Esophagus muscularis mucosa (tissue), 4 donors: ENCODE data around the gene GADD45GIP1. TPM values are rescaled to one million over a fixed set of nuclear protein-coding genes. Genes with fewer than 3 reads are reported as not detected.

Experiments
- DNase-seq: peaks from one replicate; pipeline ENCODE4 v3.0.0-alpha.2; 2017; ENCODE audit errors: extremely low spot score
- H3K27ac ChIP-seq, 4 donors: fragments of 200-600 bp; sonication (generic); replicated peaks in 1 of 4; 1 replicate in 3 of 4; 2 replicates in 1 of 4; pipeline ENCODE4 v1.5.1; 2016 to 2019; ENCODE audit warnings: mild to moderate bottlenecking in 1 of 4
- H3K27me3 ChIP-seq, 4 donors: fragments of 200-600 bp; sonication (generic); one replicate each; pipeline versions ENCODE4 v1.5.1 to v1.6.0; 2016 to 2019
- H3K36me3 ChIP-seq, 4 donors: fragments of 200-600 bp; sonication (generic); one replicate each; pipeline ENCODE4 v1.5.1; 2016 to 2019
- H3K4me1 ChIP-seq, 4 donors: fragments of 200-600 bp; sonication (generic); one replicate each; pipeline ENCODE4 v1.5.1; 2016 to 2019
- H3K4me3 ChIP-seq, 4 donors: fragments of 200-600 bp; sonication (generic); 1 replicate in 2 of 4; 2 replicates in 2 of 4; pipeline ENCODE4 v1.5.1; 2016 to 2019; ENCODE audit warnings: mild to moderate bottlenecking in 4 of 4, moderate library complexity in 1 of 4
- H3K9me3 ChIP-seq, 4 donors: fragments of 200-600 bp; sonication (generic); 1 replicate in 3 of 4; 2 replicates in 1 of 4; pipeline ENCODE4 v1.5.1; 2016 to 2019
- EP300 ChIP-seq: sonication (generic); formaldehyde crosslinking; IDR thresholded peaks from one replicate; pipeline ENCODE4 v1.6.1; 2017; ENCODE audit warnings: antibody characterized with exemption
- POLR2A ChIP-seq: fragments of 450-650 bp; IDR thresholded peaks from one replicate; pipeline ENCODE4 v1.6.1; 2017; ENCODE audit warnings: antibody characterized with exemption, moderate library complexity, mild to moderate bottlenecking, low read depth
- POLR2AphosphoS5 ChIP-seq, 2 donors: sonication (generic); formaldehyde crosslinking; IDR thresholded peaks; one replicate each; pipeline ENCODE4 v1.6.1; 2017; ENCODE audit warnings: antibody characterized with exemption in 2 of 2
- WGBS: methylation state at CpG from one replicate; pipeline ENCODE4 v1.1.5; 2018; 5-methylcytosine and 5-hydroxymethylcytosine counted together
- intact Hi-C: fragments of 100-400 bp; cut with DNase I; formaldehyde crosslinking; loops from one replicate; pipeline ENCODE4 v1.15.1; 2023
- total RNA-seq, 4 donors: library from RNA; depleted of rRNA; stranded (reverse); fragments of >200 nt; gene quantifications; one replicate each; pipeline versions ENCODE4 v1.1.0 to v1.2.1, GENCODE V29; 2016
- TF ChIP-seq, protein P1 (sequence below), 3 experiments: fragments of 200-600 bp in 2 of 3; fragments of 450-650 bp in 1 of 3; sonication (generic) in 2 of 3; IDR thresholded peaks; one replicate each; pipeline ENCODE4 v1.5.1; 2017 to 2019; ENCODE audit warnings: antibody characterized with exemption in 3 of 3, mild to moderate bottlenecking in 2 of 3, moderate library complexity in 1 of 3

GADD45GIP1 gene
- total RNA-seq, 4 donors from 2014 or later = 33.0 to 60.1 (median 49.3) TPM

DNA sequence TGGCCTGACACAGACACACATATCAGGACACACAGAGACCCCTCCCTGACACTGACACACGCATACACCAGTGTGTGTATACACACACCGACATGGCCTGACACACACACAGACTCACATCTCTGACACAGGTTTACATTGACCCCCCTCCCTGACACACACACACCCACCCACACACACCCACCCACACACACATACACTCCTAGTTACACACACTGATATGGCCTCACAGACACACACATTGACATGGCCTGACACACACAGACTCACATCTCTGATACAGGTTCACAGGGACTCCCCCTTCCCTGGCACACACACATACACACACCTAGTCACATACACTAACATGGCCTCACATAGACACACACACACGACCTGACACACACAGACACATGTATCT is 33.8 kb upstream of the GADD45GIP1 start:
- peaks cover 0 to 9% (median 7%) of the 10 kb centered on the region in 4 donors for H3K4me1 ChIP-seq
- WGBS = 83% methylated on average over 3 of the region's 3 CpGs
- intact Hi-C loops = no loop called here
- no peak overlapping the region for H3K4me3 ChIP-seq
- no peak overlapping the region for H3K27ac ChIP-seq
- H3K9me3 ChIP-seq = no peaks in the 10 kb centered on the region
- no peak for DNase-seq
- H3K36me3 ChIP-seq = no peaks in the 10 kb centered on the region
- no peaks in the 10 kb centered on the region for H3K27me3 ChIP-seq
- TF ChIP-seq POLR2A = no peak
- no peak for TF ChIP-seq EP300
- TF ChIP-seq, protein P1, sequence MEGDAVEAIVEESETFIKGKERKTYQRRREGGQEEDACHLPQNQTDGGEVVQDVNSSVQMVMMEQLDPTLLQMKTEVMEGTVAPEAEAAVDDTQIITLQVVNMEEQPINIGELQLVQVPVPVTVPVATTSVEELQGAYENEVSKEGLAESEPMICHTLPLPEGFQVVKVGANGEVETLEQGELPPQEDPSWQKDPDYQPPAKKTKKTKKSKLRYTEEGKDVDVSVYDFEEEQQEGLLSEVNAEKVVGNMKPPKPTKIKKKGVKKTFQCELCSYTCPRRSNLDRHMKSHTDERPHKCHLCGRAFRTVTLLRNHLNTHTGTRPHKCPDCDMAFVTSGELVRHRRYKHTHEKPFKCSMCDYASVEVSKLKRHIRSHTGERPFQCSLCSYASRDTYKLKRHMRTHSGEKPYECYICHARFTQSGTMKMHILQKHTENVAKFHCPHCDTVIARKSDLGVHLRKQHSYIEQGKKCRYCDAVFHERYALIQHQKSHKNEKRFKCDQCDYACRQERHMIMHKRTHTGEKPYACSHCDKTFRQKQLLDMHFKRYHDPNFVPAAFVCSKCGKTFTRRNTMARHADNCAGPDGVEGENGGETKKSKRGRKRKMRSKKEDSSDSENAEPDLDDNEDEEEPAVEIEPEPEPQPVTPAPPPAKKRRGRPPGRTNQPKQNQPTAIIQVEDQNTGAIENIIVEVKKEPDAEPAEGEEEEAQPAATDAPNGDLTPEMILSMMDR (IDR thresholded peaks at IDR 0.05) = no peak
- no peak for TF ChIP-seq POLR2AphosphoS5 (IDR thresholded peaks at IDR 0.05)

DNA sequence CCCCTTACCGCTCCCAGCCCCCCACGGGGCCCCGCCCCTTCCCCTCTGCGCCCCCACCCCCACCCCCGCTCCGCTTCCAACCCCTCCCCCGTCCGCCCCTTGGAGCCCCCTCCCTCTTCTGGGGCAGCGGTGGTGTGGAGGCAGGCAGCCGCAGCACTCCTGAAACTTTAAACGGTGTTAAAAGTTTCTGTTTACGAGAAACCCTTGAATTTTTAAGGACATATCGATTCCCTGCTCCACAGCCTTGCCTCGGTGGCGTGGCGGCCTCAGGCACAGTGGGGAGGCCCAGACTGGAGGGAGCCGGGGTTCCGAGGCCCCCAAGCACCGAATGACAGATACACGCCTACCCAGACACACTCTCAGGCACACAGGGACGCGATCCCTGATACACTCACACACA is 33.4 kb upstream of the GADD45GIP1 start:
- H3K9me3 ChIP-seq = no peaks in the 10 kb centered on the region
- DNase-seq = no peak
- H3K4me1 ChIP-seq = peaks cover 0 to 13% (median 11%) of the 10 kb centered on the region in 4 donors
- H3K27ac ChIP-seq = no peak overlapping the region
- no peaks in the 10 kb centered on the region for H3K36me3 ChIP-seq
- intact Hi-C loops = no loop called here
- WGBS = 62% methylated on average over 19 of the region's 22 CpGs
- TF ChIP-seq, protein P1 (IDR thresholded peaks at IDR 0.05) = no peak
- TF ChIP-seq POLR2AphosphoS5 (IDR thresholded peaks at IDR 0.05) = no peak
- no peak for TF ChIP-seq EP300
- TF ChIP-seq POLR2A = no peak
- H3K4me3 ChIP-seq = no peak overlapping the region
- H3K27me3 ChIP-seq = no peaks in the 10 kb centered on the region

DNA sequence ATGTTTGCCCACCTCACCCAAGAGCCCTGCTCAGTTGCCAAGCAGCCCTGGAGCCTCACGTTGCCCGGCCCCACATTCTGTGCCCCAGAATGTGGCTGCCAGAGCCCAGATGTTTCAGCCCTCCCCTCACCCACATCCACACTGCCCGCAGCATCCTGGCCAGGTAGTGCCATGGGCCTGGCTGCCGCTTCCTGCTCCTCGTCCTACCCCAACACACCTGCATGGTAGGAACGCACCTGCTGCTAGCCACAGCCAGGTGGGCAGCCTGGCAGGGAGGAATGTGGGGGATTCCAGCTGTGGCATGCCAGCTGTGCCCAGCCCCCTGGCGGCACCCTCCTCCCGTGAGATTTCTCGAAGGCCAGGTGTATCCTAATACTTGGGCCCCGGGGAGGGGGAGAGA is 30.8 kb upstream of the GADD45GIP1 start:
- Histone ChIP-seq H3K27ac (no peak overlapping the region), H3K4me1 (peaks cover 12 to 28% (median 26%) of the 10 kb centered on the region in 4 donors), H3K27me3 (no peaks in the 10 kb centered on the region), H3K36me3 (no peaks in the 10 kb centered on the region), H3K4me3 (no peak overlapping the region), H3K9me3 (no peaks in the 10 kb centered on the region)
- intact Hi-C loops = no loop called here
- TF ChIP-seq, protein P1 (IDR thresholded peaks at IDR 0.05) = no peak
- TF ChIP-seq POLR2A = no peak
- no peak for TF ChIP-seq EP300
- no peak for TF ChIP-seq POLR2AphosphoS5 (IDR thresholded peaks at IDR 0.05)
- no peak for DNase-seq
- 79% methylated on average over 5 of the region's 10 CpGs for WGBS

DNA sequence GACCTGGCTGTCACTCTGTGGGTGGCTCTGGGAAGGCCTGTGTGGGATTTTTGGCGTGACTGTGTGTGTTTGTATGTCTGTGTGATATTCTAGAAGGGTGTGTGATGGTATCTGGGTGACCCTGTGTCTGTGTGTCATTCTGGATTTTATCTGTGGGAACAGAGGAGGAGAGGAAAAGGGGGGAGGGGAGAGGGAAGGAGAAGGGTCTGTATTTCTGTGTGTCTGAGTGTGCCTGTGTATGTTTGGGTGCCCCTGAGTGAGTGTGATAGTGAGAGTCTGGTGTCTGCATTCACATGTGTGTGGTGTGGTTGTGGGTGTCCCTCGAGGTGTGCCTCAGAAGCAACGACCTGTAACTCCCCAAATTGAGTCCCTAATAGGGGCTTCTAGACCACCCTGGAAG is 30.2 kb upstream of the GADD45GIP1 start:
- Histone ChIP-seq H3K9me3 (no peaks in the 10 kb centered on the region), H3K4me3 (no peak overlapping the region), H3K4me1 (peaks cover 12 to 30% (median 27%) of the 10 kb centered on the region in 4 donors), H3K27ac (no peak overlapping the region), H3K27me3 (no peaks in the 10 kb centered on the region), H3K36me3 (no peaks in the 10 kb centered on the region)
- no peak for DNase-seq
- intact Hi-C loops = no loop called here
- 72% methylated on average over 3 of the region's 3 CpGs for WGBS
- TF ChIP-seq POLR2A (no peak), POLR2AphosphoS5 (IDR thresholded peaks at IDR 0.05) (no peak), EP300 (no peak)
- TF ChIP-seq, protein P1 (IDR thresholded peaks at IDR 0.05) = no peak

DNA sequence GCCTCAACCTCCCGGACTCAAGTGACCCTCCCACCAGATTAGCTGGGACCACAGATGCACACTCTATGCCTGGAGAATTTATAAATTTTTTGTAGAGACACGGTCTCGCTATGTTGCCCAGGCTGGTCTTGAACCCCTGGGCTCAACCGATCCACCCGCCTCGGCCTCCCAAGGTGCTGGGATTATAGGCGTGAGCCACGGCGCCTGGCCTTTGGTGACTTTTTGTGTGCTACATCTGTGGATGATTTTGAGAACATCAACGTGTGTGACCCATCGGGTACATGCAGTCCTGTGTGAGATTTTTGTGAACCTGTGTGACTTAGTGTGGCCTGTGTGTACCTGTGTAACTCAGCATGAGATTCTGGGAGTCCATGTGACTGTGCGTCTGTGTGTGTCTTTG is 29.7 kb upstream of the GADD45GIP1 start:
- intact Hi-C loops = no loop called here
- TF ChIP-seq EP300 (no peak), POLR2AphosphoS5 (IDR thresholded peaks at IDR 0.05) (no peak), POLR2A (no peak)
- TF ChIP-seq, protein P1 (IDR thresholded peaks at IDR 0.05) = no peak
- Histone ChIP-seq H3K36me3 (no peaks in the 10 kb centered on the region), H3K4me1 (peaks cover 12 to 30% (median 27%) of the 10 kb centered on the region in 4 donors), H3K27ac (no peak overlapping the region), H3K4me3 (no peak overlapping the region), H3K27me3 (no peaks in the 10 kb centered on the region), H3K9me3 (no peaks in the 10 kb centered on the region)
- WGBS = 91% methylated on average over 12 of the region's 12 CpGs
- no peak for DNase-seq
